WTC11 (cell line): ENCODE data around the gene ARF6.

ENCODE experiments used
- CTCF ChIP-seq: fragments of 200-600 bp; IDR thresholded peaks from 2 replicates; pipeline ENCODE4 v1.8.0; 2022; ENCODE audit warnings: antibody characterized with exemption
- E2F5 ChIP-seq: sonication (generic); formaldehyde crosslinking; IDR thresholded peaks from 2 replicates; pipeline ENCODE4 v1.8.1; 2022; ENCODE audit warnings: mild to moderate bottlenecking, moderate library complexity, missing genetic modification reagents
- IRF2 ChIP-seq: sonication (generic); formaldehyde crosslinking; IDR thresholded peaks from 2 replicates; pipeline ENCODE4 v1.8.0; 2022; ENCODE audit warnings: low read depth, missing genetic modification reagents, borderline replicate concordance
- ZNF138 ChIP-seq: sonication (generic); formaldehyde crosslinking; conservative IDR thresholded peaks from 2 replicates; pipeline ENCODE4 v1.8.1; 2022; ENCODE audit warnings: mild to moderate bottlenecking, moderate library complexity, missing genetic modification reagents

- TF ChIP-seq IRF2 (CRISPR knock-in tag) (no peak), E2F5 (CRISPR knock-in tag) (no peak), CTCF (no peak), ZNF138 (CRISPR knock-in tag) (no peak)
These were observed 4.6 kb upstream of the ARF6 start for GRCh38 chr14:49888293-49888692.
